Measurements from ENCODE around the gene CCDC24. TPM values are rescaled to one million over a fixed set of nuclear protein-coding genes. Genes with fewer than 3 reads are reported as not detected.

CCDC24 gene
- total RNA-seq, 6 donors from 2014 or later, result 7.3 to 14.5 (median 10.0) TPM

DNA sequence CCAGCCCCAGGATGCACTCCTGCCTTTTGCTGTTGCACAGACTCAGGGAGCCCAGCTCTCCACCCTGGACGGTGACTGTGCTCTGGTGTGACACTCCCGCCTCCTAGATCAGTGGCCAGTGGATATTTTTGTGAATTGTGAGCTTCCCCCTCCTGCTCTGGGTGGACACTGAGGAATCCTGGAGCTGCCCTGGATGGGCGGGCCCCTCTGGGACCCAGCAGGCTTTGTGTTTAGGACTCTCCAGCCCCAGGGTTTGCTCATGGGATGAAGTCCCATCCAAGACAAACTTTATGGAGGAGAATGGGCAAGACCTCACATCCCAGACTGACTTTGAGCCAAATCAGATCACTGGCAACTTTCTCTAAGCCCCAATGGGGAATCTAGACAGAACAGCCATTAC is 23.8 kb downstream of the CCDC24 start:
- Histone ChIP-seq H3K4me3 (no peak overlapping the region), H3K27me3 (no peaks in the 10 kb centered on the region), H3K4me1 (no peaks in the 10 kb centered on the region), H3K27ac (no peak overlapping the region), H3K9me3 (no peaks in the 10 kb centered on the region), H3K36me3 (peaks cover 0 to 2% (median 0%) of the 10 kb centered on the region in 4 donors)
- ATAC-seq (ENCODE audit: low FRiP score in 2 of 2) (no peak), DNase-seq (no peak)
- WGBS, 2 donors, result 72 to 80% methylated on average over 3 of the region's 3 CpGs
- TF ChIP-seq EP300 (IDR thresholded peaks at IDR 0.05), result no peak
- no peak for TF ChIP-seq POLR2AphosphoS5 (IDR thresholded peaks at IDR 0.05)
- TF ChIP-seq, protein P1, sequence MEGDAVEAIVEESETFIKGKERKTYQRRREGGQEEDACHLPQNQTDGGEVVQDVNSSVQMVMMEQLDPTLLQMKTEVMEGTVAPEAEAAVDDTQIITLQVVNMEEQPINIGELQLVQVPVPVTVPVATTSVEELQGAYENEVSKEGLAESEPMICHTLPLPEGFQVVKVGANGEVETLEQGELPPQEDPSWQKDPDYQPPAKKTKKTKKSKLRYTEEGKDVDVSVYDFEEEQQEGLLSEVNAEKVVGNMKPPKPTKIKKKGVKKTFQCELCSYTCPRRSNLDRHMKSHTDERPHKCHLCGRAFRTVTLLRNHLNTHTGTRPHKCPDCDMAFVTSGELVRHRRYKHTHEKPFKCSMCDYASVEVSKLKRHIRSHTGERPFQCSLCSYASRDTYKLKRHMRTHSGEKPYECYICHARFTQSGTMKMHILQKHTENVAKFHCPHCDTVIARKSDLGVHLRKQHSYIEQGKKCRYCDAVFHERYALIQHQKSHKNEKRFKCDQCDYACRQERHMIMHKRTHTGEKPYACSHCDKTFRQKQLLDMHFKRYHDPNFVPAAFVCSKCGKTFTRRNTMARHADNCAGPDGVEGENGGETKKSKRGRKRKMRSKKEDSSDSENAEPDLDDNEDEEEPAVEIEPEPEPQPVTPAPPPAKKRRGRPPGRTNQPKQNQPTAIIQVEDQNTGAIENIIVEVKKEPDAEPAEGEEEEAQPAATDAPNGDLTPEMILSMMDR (IDR thresholded peaks at IDR 0.05), result no peak
- no peak for TF ChIP-seq POLR2A (IDR thresholded peaks at IDR 0.05)

DNA sequence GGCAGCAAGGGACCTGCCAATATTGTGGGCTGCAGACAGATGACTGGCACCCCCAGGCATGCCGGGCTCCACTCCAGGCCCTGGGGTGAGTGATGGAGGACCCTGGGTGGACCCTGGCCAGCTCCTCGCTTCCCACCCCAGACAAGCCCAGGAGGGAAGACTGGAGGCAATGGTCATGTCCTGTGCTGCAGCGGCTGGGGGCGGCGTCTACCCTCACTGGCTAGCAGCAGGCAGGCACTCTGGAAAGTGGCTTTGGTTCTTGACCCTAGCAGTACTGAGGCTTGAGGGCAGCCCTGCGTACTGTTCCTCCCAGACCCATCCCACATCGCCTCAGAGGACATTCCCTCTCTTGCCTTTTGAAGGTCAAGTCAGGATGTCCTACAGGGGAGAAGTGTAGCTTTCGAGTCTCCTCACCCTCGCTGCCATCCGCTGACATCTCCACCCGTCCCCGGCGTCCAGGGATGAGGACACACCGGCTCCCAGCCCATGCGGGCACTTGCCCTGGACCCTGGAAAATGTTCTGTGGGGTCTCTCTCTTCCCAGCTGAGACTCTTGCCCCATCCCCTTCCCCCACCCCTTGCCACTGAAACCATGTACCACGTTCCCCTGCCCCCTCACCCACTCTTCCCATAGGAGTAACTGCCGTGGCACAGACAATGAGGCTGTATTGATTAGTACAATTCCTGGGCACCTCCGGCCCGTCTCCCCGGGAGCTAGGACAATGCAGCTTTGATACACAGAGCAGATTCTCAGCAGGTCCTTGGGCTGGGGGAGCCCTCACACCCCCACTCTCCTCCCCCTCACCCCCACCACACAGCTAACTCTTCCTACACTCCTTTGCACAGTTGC is 24.9 kb downstream of the CCDC24 start:
- H3K27ac ChIP-seq, result no peak overlapping the region
- peaks cover 0 to 12% (median 0%) of the 10 kb centered on the region in 4 donors for H3K36me3 ChIP-seq
- no peaks in the 10 kb centered on the region for H3K27me3 ChIP-seq
- H3K4me1 ChIP-seq, result no peaks in the 10 kb centered on the region
- ATAC-seq (ENCODE audit: low FRiP score in 2 of 2) (no peak), DNase-seq (no peak)
- no peaks in the 10 kb centered on the region for H3K9me3 ChIP-seq
- 85 to 94% methylated on average over 14 to 20 of the region's 20 CpGs for WGBS, 2 donors
- TF ChIP-seq POLR2AphosphoS5 (IDR thresholded peaks at IDR 0.05), result no peak
- TF ChIP-seq, protein P1 (IDR thresholded peaks at IDR 0.05), result no peak
- TF ChIP-seq POLR2A (IDR thresholded peaks at IDR 0.05), result no peak
- no peak for TF ChIP-seq EP300 (IDR thresholded peaks at IDR 0.05)
- H3K4me3 ChIP-seq, result no peak overlapping the region

DNA sequence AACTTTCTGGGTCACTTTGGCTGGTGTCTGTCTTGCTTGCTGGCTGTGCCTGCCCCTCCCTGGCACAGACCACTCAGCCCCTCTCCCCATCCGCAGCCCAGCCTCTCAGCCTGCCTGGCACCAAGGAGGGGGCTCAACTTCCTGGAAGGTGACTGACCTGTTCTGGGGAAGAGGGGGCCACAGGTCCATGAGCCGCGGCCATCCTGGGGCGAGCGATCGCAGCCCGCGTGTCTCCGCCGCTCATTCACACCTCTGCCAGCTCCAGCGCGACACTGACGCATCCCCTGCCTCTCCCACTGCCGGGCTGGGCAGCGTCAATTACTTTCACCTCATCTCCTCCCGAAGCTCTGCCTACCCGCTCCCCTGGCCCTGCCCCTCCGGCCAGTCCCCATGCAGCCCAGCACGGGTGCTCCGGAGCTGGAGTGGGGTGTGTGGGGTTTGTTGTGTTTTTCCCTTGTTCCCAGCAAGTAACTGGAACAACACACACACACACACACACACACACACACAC is 25.5 kb downstream of the CCDC24 start:
- no peaks in the 10 kb centered on the region for H3K27me3 ChIP-seq
- ATAC-seq (ENCODE audit: low FRiP score in 2 of 2), result no peak
- TF ChIP-seq POLR2AphosphoS5 (IDR thresholded peaks at IDR 0.05) (no peak), POLR2A (IDR thresholded peaks at IDR 0.05) (no peak), EP300 (IDR thresholded peaks at IDR 0.05) (no peak)
- TF ChIP-seq, protein P1 (IDR thresholded peaks at IDR 0.05), result no peak
- no peak overlapping the region for H3K4me3 ChIP-seq
- 84 to 87% methylated on average over 18 to 20 of the region's 20 CpGs for WGBS, 2 donors
- no peak overlapping the region for H3K27ac ChIP-seq
- no peaks in the 10 kb centered on the region for H3K4me1 ChIP-seq
- no peak for DNase-seq
- peaks cover 0 to 13% (median 0%) of the 10 kb centered on the region in 4 donors for H3K36me3 ChIP-seq
- H3K9me3 ChIP-seq, result no peaks in the 10 kb centered on the region

DNA sequence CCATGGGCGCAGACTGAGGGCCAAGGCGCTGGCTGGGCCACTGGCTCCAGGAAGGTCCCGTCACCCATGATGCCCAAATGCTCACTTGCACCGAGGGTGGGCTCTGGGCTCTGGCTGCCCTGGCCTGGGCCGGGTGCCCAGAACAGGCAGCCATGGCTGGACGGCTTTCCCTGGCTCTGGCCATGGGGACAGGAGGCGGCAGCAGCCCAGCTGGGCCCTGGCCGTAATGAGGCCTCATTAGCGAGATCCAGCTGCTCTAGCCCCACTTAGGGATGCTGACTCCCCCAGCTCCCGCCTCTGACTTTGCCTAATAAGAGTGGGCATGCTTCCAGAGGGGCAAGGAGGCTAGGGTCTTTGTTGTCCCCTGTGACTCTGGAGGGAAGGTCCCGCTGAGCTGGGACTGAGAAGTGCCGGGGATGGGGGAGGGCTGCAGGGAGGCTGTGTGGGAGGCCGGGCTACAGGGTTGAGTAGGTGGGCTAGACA is 28.1 kb downstream of the CCDC24 start:
- H3K4me3 ChIP-seq, result no peak overlapping the region
- 81 to 88% methylated on average over 4 to 13 of the region's 13 CpGs for WGBS, 2 donors
- H3K9me3 ChIP-seq, result no peaks in the 10 kb centered on the region
- no peak for TF ChIP-seq POLR2AphosphoS5 (IDR thresholded peaks at IDR 0.05)
- no peak for TF ChIP-seq EP300 (IDR thresholded peaks at IDR 0.05)
- TF ChIP-seq POLR2A (IDR thresholded peaks at IDR 0.05), result no peak
- TF ChIP-seq, protein P1 (IDR thresholded peaks at IDR 0.05), result no peak
- no peaks in the 10 kb centered on the region for H3K27me3 ChIP-seq
- DNase-seq (no peak), ATAC-seq (ENCODE audit: low FRiP score in 2 of 2) (no peak)
- peaks cover 0 to 13% (median 3%) of the 10 kb centered on the region in 4 donors for H3K36me3 ChIP-seq
- H3K4me1 ChIP-seq, result no peaks in the 10 kb centered on the region
- no peak overlapping the region for H3K27ac ChIP-seq
